Measurements from ENCODE around the gene CXCR6.

GRCh38 chr3:45904931-45905330, 38.3 kb upstream of the CXCR6 start:
- TF ChIP-seq CTCF (IDR thresholded peaks at IDR 0.05; ENCODE audit: borderline replicate concordance, extremely low read depth, low read length, poor library complexity, severe bottlenecking), result no peak
- no peak for TF ChIP-seq EZH2 (IDR thresholded peaks at IDR 0.05; ENCODE audit: borderline replicate concordance, low read depth, low read length, severe bottlenecking)

All from DND-41 (cell line).